ENCODE measurements around the gene ROBO1.

The ROBO1 gene

GRCh38 chr3:78718707-78719106, 1049.1 kb downstream of the ROBO1 start:
- CTCF ChIA-PET = no interaction called here
- H3K27ac ChIP-seq = no peak overlapping the region
- TF ChIP-seq CTCF (conservative IDR thresholded peaks at IDR 0.05; ENCODE audit: low read depth) = no peak
- no peak for DNase-seq (ENCODE audit: low spot score)
- POLR2A ChIA-PET (ENCODE audit: low non-redundant PET) = no interaction called here

- ChIA-PET CTCF (interaction anchor here (0.5 kb wide), 1 partner anchor 272 kb away, joined by 4 read pairs; no protein-coding TSS in a partner anchor), POLR2A (ENCODE audit: low non-redundant PET) (no interaction called here)
Observed at GRCh38 chr3:78717041-78717440, 1050.8 kb downstream of the ROBO1 start.

GRCh38 chr3:78712941-78713340, 1054.9 kb downstream of the ROBO1 start:
- ChIA-PET CTCF (interaction anchor here (0.6 kb wide), 1 partner anchor 42 kb away, joined by 3 read pairs; no protein-coding TSS in a partner anchor), POLR2A (ENCODE audit: low non-redundant PET) (no interaction called here)
- TF ChIP-seq CTCF (conservative IDR thresholded peaks at IDR 0.05; ENCODE audit: low read depth) = no peak

More at GRCh38 chr3:78717041-78717440, 1050.8 kb downstream of the ROBO1 start:
- TF ChIP-seq CTCF (conservative IDR thresholded peaks at IDR 0.05; ENCODE audit: low read depth) = no peak
- H3K27ac ChIP-seq = no peak overlapping the region
- no peak for DNase-seq (ENCODE audit: low spot score)

GRCh38 chr3:78712270-78712669, 1055.5 kb downstream of the ROBO1 start:
- TF ChIP-seq CTCF (conservative IDR thresholded peaks at IDR 0.05; ENCODE audit: low read depth) = no peak
- no peak for DNase-seq (ENCODE audit: low spot score)
- no peak overlapping the region for H3K27ac ChIP-seq
- ChIA-PET CTCF (no interaction called here), POLR2A (ENCODE audit: low non-redundant PET) (no interaction called here)

More at GRCh38 chr3:78712941-78713340, 1054.9 kb downstream of the ROBO1 start:
- H3K27ac ChIP-seq = no peak overlapping the region
- no peak for DNase-seq (ENCODE audit: low spot score)

- POLR2A ChIA-PET (ENCODE audit: low non-redundant PET) = no interaction called here
- CTCF ChIA-PET = no interaction called here
- no peak overlapping the region for H3K27ac ChIP-seq
- DNase-seq (ENCODE audit: low spot score) = no peak
- TF ChIP-seq CTCF (conservative IDR thresholded peaks at IDR 0.05; ENCODE audit: low read depth) = no peak
Observed at GRCh38 chr3:78708565-78709073, 1059.2 kb downstream of the ROBO1 start.

GRCh38 chr3:78707609-78708008, 1060.2 kb downstream of the ROBO1 start:
- ChIA-PET POLR2A (ENCODE audit: low non-redundant PET) (no interaction called here), CTCF (no interaction called here)
- no peak for TF ChIP-seq CTCF (conservative IDR thresholded peaks at IDR 0.05; ENCODE audit: low read depth)
- DNase-seq (ENCODE audit: low spot score) = no peak
- no peak overlapping the region for H3K27ac ChIP-seq

Measured in RWPE1 (cell line).